Activated CD4-positive, alpha-beta T cell treated with anti-CD3 and anti-CD28 coated beads, Interleukin-2, amount 50 U/mL, for 24 hours (primary cell): ENCODE data around the gene RABAC1.

Source experiments
- DNase-seq, 2 donors: peaks; one replicate each; pipeline ENCODE4 v3.0.0-alpha.2; 2020; ENCODE audit warnings: low read depth in 1 of 2, low spot score in 1 of 2

The RABAC1 gene

GRCh38 chr19:41990028-41990427, 30.9 kb upstream of the RABAC1 start:
- DNase-seq = no peak

DNA sequence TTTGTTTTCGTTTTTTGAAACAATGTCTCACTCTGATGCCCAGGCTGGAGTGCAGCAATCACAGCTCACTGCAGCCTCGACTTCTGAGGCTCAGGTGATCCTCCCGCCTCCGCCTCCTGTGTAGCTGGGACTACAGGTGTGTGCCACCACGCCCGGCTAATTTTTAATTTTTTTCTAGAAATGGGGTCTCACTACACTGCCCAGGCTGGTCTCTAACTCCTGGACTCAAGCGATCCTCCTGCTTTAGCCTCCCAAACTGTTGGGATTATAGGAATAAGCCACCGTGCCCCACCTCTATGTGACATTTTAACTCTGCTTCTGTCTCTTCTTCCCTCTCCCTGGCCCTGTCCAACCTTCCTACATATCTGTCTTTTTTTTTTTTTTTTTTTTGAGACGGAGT, 29.8 kb upstream of the RABAC1 start:
- DNase-seq = no peak

DNA sequence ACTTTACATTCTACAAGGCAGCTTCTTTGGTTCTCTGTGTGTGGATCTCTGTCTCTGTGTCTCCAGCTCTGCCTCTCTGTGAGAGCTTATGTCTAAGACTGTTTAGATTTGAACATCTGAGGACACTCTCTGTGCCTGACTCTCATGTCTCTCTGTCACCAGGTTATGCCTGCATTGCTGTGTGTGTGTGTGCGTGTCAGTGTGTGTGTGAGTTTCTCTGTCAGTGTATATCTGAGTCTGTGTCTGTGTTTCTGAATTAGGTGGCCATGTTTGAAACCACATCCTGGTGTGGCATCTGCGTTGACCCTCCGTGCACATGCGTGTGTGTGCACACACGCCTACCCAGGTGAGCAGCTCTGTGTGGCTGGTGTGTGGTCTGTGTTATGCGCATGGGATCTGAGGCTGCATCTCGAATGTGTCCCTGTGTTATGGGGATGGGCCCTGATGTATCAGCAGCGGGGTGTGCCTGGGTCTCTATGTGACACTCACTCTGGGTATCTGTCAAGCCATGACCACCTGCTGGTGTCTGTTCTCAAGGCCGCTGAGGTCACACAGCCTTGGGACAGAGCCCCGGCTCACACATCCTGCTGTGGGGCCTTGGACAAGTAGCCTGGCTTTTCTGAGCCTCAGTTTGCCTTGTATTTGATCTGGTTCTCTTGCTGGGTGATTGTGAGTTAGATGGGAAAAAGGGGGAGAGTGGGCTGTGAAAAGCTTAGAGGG, 28.2 kb upstream of the RABAC1 start:
- DNase-seq = no peak

DNA sequence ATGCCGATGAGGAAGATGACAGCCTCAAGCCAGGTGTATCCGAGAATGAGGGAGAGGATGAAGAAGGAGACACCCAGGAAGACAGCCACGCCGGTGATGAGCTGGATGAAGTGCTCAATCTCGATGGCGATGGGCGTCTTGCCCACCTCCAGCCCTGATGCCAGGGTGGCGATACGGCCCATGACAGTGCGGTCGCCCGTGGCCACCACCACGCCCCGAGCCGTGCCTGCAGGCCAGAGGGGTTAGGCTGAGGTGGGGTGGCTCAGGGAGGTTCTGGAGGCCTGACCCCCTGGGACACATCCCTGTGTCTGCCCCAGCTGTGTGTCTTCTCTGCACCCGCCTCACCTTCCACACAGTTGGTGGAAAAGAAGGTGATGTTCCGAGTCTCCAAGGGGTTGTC, 25.8 kb upstream of the RABAC1 start:
- DNase-seq = no peak

- DNase-seq = no peak
Observed at GRCh38 chr19:41981724-41982123, 22.6 kb upstream of the RABAC1 start.

GRCh38 chr19:41978470-41978869, 19.3 kb upstream of the RABAC1 start:
- DNase-seq = no peak

- no peak for DNase-seq
Observed at GRCh38 chr19:41977916-41978315, 18.8 kb upstream of the RABAC1 start.

- DNase-seq = no peak
Observed at GRCh38 chr19:41974652-41975051, 15.5 kb upstream of the RABAC1 start.

DNA sequence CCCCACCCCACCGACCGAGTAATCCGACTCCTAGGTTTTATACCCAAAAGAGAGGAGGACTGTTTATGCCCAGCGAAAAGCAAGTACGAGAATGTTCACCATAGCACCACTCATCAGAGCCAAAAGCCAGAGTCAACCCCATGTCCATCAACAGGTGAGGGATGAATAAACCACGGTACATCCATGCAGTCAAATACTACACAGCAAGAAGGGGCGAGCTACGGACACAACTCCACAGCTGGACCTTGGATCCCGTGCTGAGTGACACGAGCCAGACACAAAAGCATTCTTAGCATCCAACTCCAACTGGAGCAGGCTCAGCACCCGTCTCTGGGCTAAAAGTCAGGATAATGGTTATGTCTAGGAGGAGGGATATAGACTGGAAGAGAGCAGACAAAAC, 12.2 kb upstream of the RABAC1 start:
- no peak for DNase-seq

DNA sequence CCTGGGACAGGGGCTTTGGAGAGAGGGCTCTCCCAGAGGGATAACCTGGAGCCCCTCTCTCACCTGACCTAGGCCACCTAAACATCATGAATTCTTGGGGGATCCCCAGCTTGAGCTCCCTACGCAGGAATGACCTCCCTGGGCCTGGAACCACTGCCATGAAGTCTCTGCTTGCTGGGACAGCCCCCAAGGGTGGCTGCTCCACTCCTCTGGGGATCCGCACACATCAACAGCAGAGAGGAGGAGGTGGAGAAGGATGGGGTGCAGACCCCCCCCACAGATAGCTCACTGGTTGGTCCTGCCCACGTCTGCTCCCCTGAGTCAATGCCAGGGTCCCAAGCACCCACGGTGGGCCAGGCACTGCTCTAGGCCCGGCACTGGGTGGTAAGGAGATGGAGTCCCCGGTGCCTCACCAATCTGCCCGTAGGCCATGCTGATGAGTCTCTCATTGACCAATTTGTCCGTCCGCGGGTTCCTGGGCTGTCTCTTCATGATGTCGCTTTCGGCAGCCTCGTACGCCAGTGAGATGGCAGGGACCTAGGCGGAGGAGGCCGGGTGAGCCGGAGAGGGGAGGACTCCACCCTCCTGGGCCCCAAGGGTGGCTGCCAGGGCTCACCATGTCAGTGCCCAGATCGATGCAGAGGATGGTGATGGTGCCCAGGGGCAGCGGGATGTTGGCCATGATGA, 10.8 kb upstream of the RABAC1 start:
- no peak for DNase-seq

GRCh38 chr19:41968751-41969595, 9.9 kb upstream of the RABAC1 start:
- no peak for DNase-seq

DNA sequence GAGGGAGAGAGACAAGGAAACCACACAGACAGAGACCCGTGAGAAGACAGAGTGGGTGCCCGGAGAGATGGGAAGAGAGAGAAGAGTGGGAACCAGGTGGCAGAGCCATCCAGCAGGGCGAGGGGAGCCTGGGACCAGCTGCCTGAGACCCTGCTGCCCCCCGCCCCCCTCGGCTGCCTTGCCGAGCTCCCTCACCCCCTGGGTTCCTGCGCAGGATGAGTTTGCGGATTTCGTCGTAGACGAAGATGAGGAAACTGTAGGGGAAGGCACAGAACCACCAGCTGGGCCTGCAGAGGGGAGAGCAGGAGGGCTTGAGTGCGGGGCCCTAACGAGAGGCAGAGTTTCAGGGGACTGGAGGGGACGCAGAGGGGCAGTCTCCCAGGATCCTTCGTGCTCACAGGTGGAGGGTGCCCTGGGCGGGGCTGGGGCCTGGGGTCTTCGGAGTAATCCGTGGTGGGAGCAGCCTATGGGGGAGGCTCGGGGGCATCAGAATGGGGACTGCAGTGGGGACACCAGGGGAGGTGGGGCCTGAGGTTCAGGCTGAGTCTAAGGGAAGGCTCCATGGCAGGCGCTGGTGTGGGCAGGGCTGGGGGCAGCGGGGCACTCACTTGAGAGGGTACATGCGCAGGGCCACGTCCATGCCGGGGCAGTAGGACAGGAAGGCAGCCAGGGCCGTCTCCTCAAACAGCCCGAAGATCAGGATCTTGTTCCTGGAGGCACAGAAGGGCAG, 8.1 kb upstream of the RABAC1 start:
- DNase-seq = no peak

DNA sequence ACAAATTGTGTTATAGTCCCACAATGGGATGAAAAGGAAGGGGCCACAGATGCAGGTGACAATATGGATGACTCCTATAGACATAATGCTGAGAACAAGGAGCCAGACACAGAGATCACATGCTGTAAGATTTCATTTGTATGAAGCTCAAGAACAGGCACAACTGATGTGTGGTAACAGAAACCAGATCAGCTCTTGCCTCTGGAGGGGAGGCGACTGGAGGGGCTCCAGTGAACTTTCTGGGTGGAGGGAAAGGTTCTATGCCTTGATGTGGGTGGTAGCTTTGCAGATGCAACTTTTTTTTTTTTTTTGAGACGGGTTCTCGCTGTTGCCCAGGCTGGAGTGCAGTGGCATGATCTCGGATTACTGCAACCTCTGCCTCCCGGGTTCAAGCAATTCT, 6.0 kb upstream of the RABAC1 start:
- no peak for DNase-seq

DNA sequence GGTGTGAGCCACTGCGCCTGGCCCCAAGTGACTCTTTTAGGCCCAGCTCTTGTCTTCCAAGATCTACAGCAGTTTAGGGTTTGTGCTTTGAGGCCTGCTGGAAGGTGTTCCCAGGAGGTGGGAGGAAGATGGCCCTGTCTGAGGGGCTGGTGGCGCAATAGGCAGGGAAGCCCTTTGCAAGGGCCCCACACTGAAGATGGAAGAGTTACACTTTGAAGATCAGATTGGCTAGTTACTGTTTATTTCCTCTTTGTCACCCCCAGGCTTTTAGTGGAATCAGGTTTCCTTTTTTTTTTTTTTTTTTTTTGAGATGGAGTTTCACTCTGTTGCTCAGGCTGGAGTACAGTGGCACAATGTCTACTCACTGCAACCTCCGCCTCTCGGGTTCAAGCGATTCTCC, 1.9 kb upstream of the RABAC1 start:
- no peak for DNase-seq

DNA sequence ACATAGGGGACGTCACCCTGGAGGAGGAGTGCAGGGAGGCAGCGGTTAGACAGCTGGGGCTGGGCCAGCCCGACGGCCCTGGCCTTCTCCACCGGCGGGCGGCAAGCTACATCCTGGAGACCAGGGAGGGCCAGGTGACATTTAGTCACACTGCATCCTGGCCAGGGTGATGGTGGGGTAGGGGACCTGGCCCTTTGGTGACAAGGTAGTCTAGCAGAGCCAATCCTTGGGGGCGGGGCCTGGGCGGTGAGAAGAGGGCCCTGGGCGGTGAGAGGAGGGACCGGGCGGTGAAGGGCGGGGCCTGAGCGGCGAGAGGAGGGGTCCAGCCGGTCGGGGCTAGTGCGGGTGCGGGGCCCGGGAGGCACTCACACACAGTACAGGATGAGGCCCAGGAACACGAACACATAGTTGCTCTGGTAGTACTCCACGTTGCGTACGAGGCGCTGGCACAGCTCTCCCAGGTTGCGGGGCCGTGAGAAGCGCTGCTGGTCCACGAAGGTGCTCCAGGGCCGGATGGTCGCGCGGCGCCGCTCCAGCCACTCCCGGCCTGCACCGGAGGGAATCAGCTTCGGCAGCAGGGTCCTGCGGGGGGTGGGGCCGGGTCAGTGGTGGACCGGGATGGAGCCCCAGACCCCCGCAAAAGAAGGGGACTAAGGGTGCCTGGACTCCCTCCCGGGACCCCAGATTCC, 610 bp downstream of the RABAC1 start:
- DNase-seq = peak; percentile 55 to 76

DNA sequence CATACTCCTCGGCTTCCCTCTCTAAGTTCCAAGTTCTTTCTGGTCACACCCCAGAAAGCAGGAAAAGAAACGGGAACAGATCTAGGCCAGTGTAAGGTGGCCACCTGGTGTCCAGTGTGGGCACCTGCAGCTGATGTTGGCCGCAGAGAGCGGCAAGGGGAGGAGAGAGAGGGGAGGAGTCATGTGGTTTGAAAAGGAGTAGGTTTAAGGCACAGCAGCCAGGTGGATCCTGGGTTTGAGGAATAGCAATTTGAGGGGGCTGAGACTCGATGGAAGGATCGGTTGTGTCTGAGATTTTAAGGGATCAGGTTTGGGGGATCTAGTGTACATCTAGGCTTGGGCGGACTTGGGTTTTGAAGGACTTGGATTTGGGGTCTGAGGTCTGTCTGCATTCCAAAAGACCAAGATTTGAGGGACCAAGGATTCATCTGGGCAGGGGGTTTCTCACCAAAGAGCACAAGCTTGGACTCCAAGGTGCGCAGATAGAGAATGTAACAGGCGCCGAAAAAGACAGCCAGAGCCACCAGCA, 1.2 kb downstream of the RABAC1 start:
- DNase-seq = no peak

- DNase-seq = no peak
Observed at GRCh38 chr19:41957161-41957837, 1.8 kb downstream of the RABAC1 start.

DNA sequence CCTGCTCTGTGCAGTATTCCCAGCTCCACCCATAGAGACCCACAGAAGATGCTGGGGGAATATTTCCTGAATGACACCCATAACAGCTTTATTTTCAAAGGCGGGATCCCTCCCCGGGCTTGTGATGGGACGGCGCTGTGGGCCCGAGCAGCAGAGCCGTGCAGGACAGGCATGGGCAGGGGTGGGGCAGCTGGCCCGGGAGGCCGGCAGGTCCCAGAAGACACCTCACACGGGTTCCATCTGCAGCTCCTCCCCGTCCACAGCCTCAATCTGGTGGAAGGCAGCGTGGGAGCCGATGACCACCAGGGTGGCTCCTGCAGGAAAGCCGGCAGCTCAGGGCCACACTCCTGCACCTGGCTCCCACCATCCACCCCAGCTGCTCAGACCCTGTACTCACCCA, 2.5 kb downstream of the RABAC1 start:
- DNase-seq = no peak

DNA sequence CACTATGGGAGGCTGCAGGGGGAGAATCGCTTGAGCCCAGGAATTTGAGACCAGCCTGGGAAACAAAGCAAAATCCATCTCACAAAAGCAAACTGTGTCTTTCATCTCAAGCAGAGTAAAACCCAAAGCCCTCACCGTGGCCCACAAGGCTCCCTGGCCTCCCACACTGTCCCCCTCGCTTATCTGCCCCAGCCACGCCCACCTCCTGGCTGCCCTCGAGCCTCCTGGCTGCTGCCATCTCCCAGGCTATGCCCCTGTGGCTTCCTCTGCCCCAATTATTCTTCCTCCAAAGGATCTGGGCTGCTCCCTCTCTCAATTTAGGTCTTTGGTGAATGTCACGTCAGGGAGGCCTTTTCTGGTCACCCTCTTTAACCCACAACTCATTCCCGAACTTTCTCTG, 3.6 kb downstream of the RABAC1 start:
- no peak for DNase-seq

GRCh38 chr19:41951686-41952172, 7.4 kb downstream of the RABAC1 start:
- DNase-seq = peak; percentile 86
